Sigmoid colon (tissue), 7 donors: ENCODE measurements around the gene AMDHD1. TPM values are rescaled to one million over a fixed set of nuclear protein-coding genes. Genes with fewer than 3 reads are reported as not detected.

ENCODE experiments used
- DNase-seq: peaks from one replicate; pipeline ENCODE4 v3.0.0-alpha.2; 2019
- H3K27ac ChIP-seq, 4 donors: fragments of 200-600 bp; sonication (generic); one replicate each; pipeline ENCODE4 v1.5.1; 2016 to 2019; ENCODE audit warnings: mild to moderate bottlenecking in 1 of 4
- H3K27me3 ChIP-seq, 3 donors: fragments of 200-600 bp; sonication (generic); one replicate each; pipeline ENCODE4 v1.5.1; 2019; ENCODE audit warnings: mild to moderate bottlenecking in 1 of 3
- H3K36me3 ChIP-seq, 4 donors: fragments of 200-600 bp; sonication (generic); one replicate each; pipeline ENCODE4 v1.5.1; 2016 to 2019
- H3K4me1 ChIP-seq, 4 donors: fragments of 200-600 bp; sonication (generic); one replicate each; pipeline ENCODE4 v1.5.1; 2017 to 2019
- H3K4me3 ChIP-seq, 4 donors: fragments of 200-600 bp; sonication (generic); one replicate each; pipeline ENCODE4 v1.5.1; 2017 to 2019; ENCODE audit warnings: mild to moderate bottlenecking in 2 of 4, moderate library complexity in 1 of 4
- H3K9me3 ChIP-seq, 4 donors: fragments of 200-600 bp in 3 of 4; sonication (generic) in 3 of 4; one replicate each; pipeline versions ENCODE4 v1.5.1 to v1.6.1; 2013 to 2019
- EP300 ChIP-seq, 4 donors: sonication (generic); formaldehyde crosslinking; IDR thresholded peaks; one replicate each; pipeline ENCODE4 v1.6.1; 2017; ENCODE audit warnings: antibody characterized with exemption in 4 of 4
- POLR2A ChIP-seq, 2 donors: fragments of 450-650 bp; IDR thresholded peaks; one replicate each; pipeline ENCODE4 v1.6.1; 2016; ENCODE audit warnings: antibody characterized with exemption in 2 of 2, mild to moderate bottlenecking in 2 of 2, moderate library complexity in 2 of 2
- POLR2AphosphoS5 ChIP-seq, 4 donors: sonication (generic); formaldehyde crosslinking; IDR thresholded peaks; one replicate each; pipeline ENCODE4 v1.6.1; 2017; ENCODE audit warnings: antibody characterized with exemption in 4 of 4
- WGBS, 2 donors: extraction: QIAGEN DNeasy Blood & Tissue Kit; methylation state at CpG; one replicate each; pipeline ENCODE4 v1.1.7; 2013; 5-methylcytosine and 5-hydroxymethylcytosine counted together
- intact Hi-C: fragments of 100-400 bp; cut with DNase I; formaldehyde crosslinking; loops from one replicate; pipeline ENCODE4 v1.15.1; 2023
- polyA plus RNA-seq, 3 donors: library from polyadenylated mRNA; stranded (reverse); fragments of 200-250 nt; gene quantifications; one replicate each; pipeline ENCODE4 v1.2.3, GENCODE V29; 2013
- total RNA-seq, 4 donors: library from RNA; depleted of rRNA; stranded (reverse); fragments of >200 nt; gene quantifications; one replicate each; pipeline ENCODE4 v1.1.0, GENCODE V29; 2016
- TF ChIP-seq, protein P1 (sequence below), 4 experiments: fragments of 450-650 bp in 3 of 4; fragments of 200-600 bp in 1 of 4; IDR thresholded peaks; one replicate each; pipeline ENCODE4 v1.5.1; 2016 to 2019; ENCODE audit warnings: antibody characterized with exemption in 4 of 4, mild to moderate bottlenecking in 3 of 4, moderate library complexity in 2 of 4
- donor health status: healthy with polysubstance abuse.
- donor health status: Bipolar disorder and iron deficiency.
- donor health status: healthy.

The AMDHD1 gene
- total and polyA plus RNA-seq, 7 donors, result 0.47 to 1.2 (median 0.71) TPM; not detected in 2

DNA sequence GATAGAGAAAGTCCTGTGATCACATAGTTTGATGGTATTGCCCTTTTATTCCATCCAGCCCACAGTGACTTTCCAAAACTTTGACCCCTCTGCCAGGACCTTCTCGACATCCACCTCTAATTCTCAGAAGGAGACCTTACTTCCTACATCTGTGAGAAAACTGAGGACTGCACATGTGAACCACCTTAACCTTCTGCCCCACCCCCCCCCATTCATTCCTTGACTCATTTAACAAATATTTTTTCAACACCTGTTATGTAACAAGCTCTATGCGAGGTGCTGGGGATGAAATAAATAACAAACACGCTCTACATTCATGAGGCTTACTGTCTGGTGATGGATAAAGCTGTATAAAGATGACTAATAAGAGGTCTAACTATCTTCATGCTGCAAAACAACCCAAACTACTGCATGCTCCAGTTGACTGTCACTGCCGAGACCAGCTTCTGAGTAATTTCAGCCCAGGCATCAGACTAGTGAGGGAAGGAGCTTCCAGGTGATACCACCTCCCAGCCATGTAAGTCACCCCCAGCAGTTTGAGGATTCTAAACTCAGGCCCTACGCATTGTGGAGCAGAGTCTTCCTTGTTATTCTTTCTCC, 54.9 kb downstream of the AMDHD1 start:
- H3K4me1 ChIP-seq, result no peaks in the 10 kb centered on the region
- no peak overlapping the region for H3K27ac ChIP-seq
- no peaks in the 10 kb centered on the region for H3K27me3 ChIP-seq
- WGBS, 2 donors, result 82 to 83% methylated on average over 5 of the region's 5 CpGs
- DNase-seq, result no peak
- intact Hi-C loops, result loop anchor here (2.0 to 5.0 kb wide), 2 partner anchors 79 to 416 kb away; no protein-coding TSS in a partner anchor
- no peak overlapping the region for H3K4me3 ChIP-seq
- TF ChIP-seq POLR2A (IDR thresholded peaks at IDR 0.05), result no peak
- TF ChIP-seq, protein P1, sequence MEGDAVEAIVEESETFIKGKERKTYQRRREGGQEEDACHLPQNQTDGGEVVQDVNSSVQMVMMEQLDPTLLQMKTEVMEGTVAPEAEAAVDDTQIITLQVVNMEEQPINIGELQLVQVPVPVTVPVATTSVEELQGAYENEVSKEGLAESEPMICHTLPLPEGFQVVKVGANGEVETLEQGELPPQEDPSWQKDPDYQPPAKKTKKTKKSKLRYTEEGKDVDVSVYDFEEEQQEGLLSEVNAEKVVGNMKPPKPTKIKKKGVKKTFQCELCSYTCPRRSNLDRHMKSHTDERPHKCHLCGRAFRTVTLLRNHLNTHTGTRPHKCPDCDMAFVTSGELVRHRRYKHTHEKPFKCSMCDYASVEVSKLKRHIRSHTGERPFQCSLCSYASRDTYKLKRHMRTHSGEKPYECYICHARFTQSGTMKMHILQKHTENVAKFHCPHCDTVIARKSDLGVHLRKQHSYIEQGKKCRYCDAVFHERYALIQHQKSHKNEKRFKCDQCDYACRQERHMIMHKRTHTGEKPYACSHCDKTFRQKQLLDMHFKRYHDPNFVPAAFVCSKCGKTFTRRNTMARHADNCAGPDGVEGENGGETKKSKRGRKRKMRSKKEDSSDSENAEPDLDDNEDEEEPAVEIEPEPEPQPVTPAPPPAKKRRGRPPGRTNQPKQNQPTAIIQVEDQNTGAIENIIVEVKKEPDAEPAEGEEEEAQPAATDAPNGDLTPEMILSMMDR (IDR thresholded peaks at IDR 0.05), result no peak
- H3K9me3 ChIP-seq, result no peaks in the 10 kb centered on the region
- H3K36me3 ChIP-seq, result peaks cover 0 to 32% (median 4%) of the 10 kb centered on the region in 4 donors

DNA sequence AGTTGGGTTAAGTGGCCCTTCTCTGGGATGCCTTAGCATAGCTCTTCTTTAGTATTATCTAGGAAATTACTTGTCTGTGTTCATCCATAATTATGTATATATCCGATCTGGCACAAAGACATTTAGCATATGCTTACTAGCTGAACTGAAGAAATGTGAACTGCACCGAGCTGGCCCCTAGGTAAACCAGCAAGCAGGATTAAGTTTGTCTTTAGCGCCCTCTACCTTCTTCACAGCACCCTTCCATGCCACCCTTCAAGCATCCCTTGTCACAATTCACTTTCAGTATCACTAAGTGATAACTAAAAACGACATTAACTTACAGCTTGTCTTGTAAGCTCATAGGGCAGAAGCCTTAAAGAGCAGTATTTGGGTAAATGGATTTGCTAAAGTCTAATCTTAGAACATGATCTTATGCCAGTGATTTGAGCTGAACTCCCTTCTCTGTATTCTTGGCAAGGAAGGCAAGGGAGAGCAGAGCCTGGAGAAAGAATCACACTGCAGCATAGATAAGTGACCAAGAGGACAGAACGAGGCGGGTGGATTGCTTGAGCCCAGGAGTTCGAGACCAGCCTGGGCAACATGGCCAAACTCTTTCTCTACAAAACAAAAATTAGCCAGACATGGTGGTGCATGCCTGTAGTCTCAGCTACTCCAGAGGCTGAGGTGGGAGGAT, 55.6 kb downstream of the AMDHD1 start:
- no peaks in the 10 kb centered on the region for H3K27me3 ChIP-seq
- TF ChIP-seq, protein P1 (IDR thresholded peaks at IDR 0.05), result peak in 3 of 4 experiments; percentile 65 to 70 (median 68)
- no peak for TF ChIP-seq EP300 (IDR thresholded peaks at IDR 0.05)
- no peaks in the 10 kb centered on the region for H3K9me3 ChIP-seq
- H3K27ac ChIP-seq, result no peak overlapping the region
- no peak overlapping the region for H3K4me3 ChIP-seq
- intact Hi-C loops, result loop anchor here (5.0 kb wide), 1 partner anchor 416 kb away; no protein-coding TSS in a partner anchor
- H3K4me1 ChIP-seq, result no peaks in the 10 kb centered on the region
- no peak for DNase-seq
- 25 to 40% methylated on average over 7 of the region's 7 CpGs for WGBS, 2 donors
- peaks cover 0 to 39% (median 6%) of the 10 kb centered on the region in 4 donors for H3K36me3 ChIP-seq

DNA sequence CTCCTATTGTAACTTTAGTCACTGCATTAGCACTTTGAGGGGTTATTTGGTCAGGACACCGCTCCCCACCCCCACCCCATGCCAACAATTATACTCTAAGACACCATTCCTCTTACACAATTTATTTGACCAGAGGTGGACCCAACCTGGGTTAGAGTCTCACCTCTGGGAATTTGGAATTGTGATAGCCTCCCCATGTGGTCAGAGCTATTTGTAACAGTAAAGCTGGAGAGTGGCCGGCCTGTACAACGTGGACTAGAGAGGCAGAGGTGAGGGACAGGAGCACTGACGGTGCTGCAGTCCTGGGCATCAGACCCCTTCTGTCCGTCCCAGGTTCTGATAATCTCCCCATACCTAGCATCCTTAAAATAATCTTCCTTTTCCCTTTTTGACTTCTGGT, 56.4 kb downstream of the AMDHD1 start:
- no peak for TF ChIP-seq POLR2A (IDR thresholded peaks at IDR 0.05)
- TF ChIP-seq, protein P1 (IDR thresholded peaks at IDR 0.05), result no peak
- TF ChIP-seq EP300 (IDR thresholded peaks at IDR 0.05), result no peak
- TF ChIP-seq POLR2AphosphoS5 (IDR thresholded peaks at IDR 0.05), result no peak
- Histone ChIP-seq H3K4me1 (no peaks in the 10 kb centered on the region), H3K4me3 (no peak overlapping the region), H3K27me3 (no peaks in the 10 kb centered on the region), H3K27ac (no peak overlapping the region), H3K9me3 (no peaks in the 10 kb centered on the region), H3K36me3 (peaks cover 0 to 46% (median 11%) of the 10 kb centered on the region in 4 donors)
- no peak for DNase-seq
- 81 to 95% methylated on average over 5 of the region's 5 CpGs for WGBS, 2 donors
- intact Hi-C loops, result loop anchor here (5.0 kb wide), 1 partner anchor 417 kb away; no protein-coding TSS in a partner anchor

DNA sequence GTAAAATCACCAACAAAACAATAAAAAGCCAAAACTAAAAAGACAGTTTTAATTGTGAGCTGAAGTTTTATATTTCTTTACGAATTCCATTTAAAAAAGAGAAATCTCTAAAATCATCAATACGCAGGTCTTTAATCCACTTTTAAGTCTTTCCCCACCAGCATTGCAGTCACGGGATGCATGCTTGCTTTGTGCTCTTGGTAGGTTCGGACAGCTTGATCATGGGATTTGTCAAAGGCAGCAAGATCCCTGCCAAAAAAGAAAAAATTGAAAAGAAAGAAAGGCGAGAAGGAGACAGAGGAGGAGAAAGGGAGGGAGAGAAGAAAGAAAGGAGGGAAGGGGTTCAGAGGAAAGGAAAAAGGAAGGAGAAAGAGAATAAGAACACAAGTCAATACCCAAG, 57.7 kb downstream of the AMDHD1 start:
- peaks cover 8 to 60% (median 23%) of the 10 kb centered on the region in 4 donors for H3K36me3 ChIP-seq
- H3K4me3 ChIP-seq, result no peak overlapping the region
- TF ChIP-seq, protein P1 (IDR thresholded peaks at IDR 0.05), result no peak
- no peak for TF ChIP-seq POLR2A (IDR thresholded peaks at IDR 0.05)
- no peak for TF ChIP-seq POLR2AphosphoS5 (IDR thresholded peaks at IDR 0.05)
- no peak for TF ChIP-seq EP300 (IDR thresholded peaks at IDR 0.05)
- H3K27me3 ChIP-seq, result no peaks in the 10 kb centered on the region
- DNase-seq, result no peak
- H3K4me1 ChIP-seq, result no peaks in the 10 kb centered on the region
- 95% methylated on average over 5 of the region's 5 CpGs for WGBS, 2 donors
- H3K9me3 ChIP-seq, result no peaks in the 10 kb centered on the region
- intact Hi-C loops, result no loop called here
- no peak overlapping the region for H3K27ac ChIP-seq
